HEK293T (cell line): ENCODE measurements around the gene RDH13.

Experiments
- CTCF ChIA-PET: fragments of 350-600 bp; formaldehyde crosslinking; extraction: SDS; loops from one replicate; lab custom pipeline; 2021; ENCODE audit warnings: antibody characterized with exemption, inconsistent platforms; lab: Yijun Ruan, JAX
- POLR2A ChIA-PET: fragments of 350-600 bp; formaldehyde crosslinking; extraction: SDS; loops from one replicate; lab custom pipeline; 2020; ENCODE audit warnings: antibody characterized with exemption, inconsistent platforms; lab: Yijun Ruan, JAX
- DNase-seq: peaks from one replicate; pipeline ENCODE4 v3.0.0; 2012; ENCODE audit warnings: mixed read lengths; ENCODE audit errors: extremely low spot score
- ARNT ChIP-seq: fragments of 450-650 bp; IDR thresholded peaks from 2 replicates; pipeline ENCODE4 v1.6.1; 2017; ENCODE audit warnings: mild to moderate bottlenecking
- BHLHE40 ChIP-seq: fragments of 450-650 bp; IDR thresholded peaks from 2 replicates; pipeline ENCODE4 v1.6.1; 2016; ENCODE audit warnings: mild to moderate bottlenecking, moderate library complexity, borderline replicate concordance
- CTBP1 ChIP-seq: fragments of 450-650 bp; IDR thresholded peaks from 2 replicates; pipeline ENCODE4 v1.6.1; 2016; ENCODE audit warnings: borderline replicate concordance
- ELF4 ChIP-seq: fragments of 450-650 bp; IDR thresholded peaks from 2 replicates; pipeline ENCODE4 v1.6.1; 2017; ENCODE audit warnings: antibody characterized with exemption
- FOXA1 ChIP-seq: fragments of 450-650 bp; IDR thresholded peaks from 2 replicates; pipeline ENCODE4 v1.6.1; 2016; ENCODE audit warnings: mild to moderate bottlenecking
- FOXK2 ChIP-seq: fragments of 450-650 bp; IDR thresholded peaks from 2 replicates; pipeline ENCODE4 v1.6.1; 2016; ENCODE audit warnings: mild to moderate bottlenecking
- FOXM1 ChIP-seq: fragments of 450-650 bp; IDR thresholded peaks from 2 replicates; pipeline ENCODE4 v1.6.1; 2017; ENCODE audit warnings: mild to moderate bottlenecking, borderline replicate concordance
- HDGF ChIP-seq: fragments of 450-650 bp; IDR thresholded peaks from 2 replicates; pipeline ENCODE4 v1.6.1; 2017; ENCODE audit warnings: antibody characterized with exemption, borderline replicate concordance
- L3MBTL2 ChIP-seq: fragments of 450-650 bp; conservative IDR thresholded peaks from 2 replicates; pipeline ENCODE4 v1.6.1; 2016; ENCODE audit warnings: mild to moderate bottlenecking
- LEF1 ChIP-seq: fragments of 450-650 bp; IDR thresholded peaks from 2 replicates; pipeline ENCODE4 v1.6.1; 2017; ENCODE audit warnings: mild to moderate bottlenecking, borderline replicate concordance
- NFRKB ChIP-seq: fragments of 450-650 bp; IDR thresholded peaks from 2 replicates; pipeline ENCODE4 v1.6.1; 2016; ENCODE audit warnings: mild to moderate bottlenecking, moderate library complexity
- PKNOX1 ChIP-seq: fragments of 450-650 bp; IDR thresholded peaks from 2 replicates; pipeline ENCODE4 v1.6.1; 2016
- SP1 ChIP-seq: fragments of 450-650 bp; IDR thresholded peaks from 2 replicates; pipeline ENCODE4 v1.6.1; 2017
- SUZ12 ChIP-seq: fragments of 450-650 bp; IDR thresholded peaks from 2 replicates; pipeline ENCODE4 v1.6.1; 2016; ENCODE audit warnings: mild to moderate bottlenecking
- TARDBP ChIP-seq: fragments of 450-650 bp; IDR thresholded peaks from 2 replicates; pipeline ENCODE4 v1.6.1; 2016
- ZNF384 ChIP-seq: fragments of 450-650 bp; IDR thresholded peaks from 2 replicates; pipeline ENCODE4 v1.6.1; 2016

RDH13 gene

DNA sequence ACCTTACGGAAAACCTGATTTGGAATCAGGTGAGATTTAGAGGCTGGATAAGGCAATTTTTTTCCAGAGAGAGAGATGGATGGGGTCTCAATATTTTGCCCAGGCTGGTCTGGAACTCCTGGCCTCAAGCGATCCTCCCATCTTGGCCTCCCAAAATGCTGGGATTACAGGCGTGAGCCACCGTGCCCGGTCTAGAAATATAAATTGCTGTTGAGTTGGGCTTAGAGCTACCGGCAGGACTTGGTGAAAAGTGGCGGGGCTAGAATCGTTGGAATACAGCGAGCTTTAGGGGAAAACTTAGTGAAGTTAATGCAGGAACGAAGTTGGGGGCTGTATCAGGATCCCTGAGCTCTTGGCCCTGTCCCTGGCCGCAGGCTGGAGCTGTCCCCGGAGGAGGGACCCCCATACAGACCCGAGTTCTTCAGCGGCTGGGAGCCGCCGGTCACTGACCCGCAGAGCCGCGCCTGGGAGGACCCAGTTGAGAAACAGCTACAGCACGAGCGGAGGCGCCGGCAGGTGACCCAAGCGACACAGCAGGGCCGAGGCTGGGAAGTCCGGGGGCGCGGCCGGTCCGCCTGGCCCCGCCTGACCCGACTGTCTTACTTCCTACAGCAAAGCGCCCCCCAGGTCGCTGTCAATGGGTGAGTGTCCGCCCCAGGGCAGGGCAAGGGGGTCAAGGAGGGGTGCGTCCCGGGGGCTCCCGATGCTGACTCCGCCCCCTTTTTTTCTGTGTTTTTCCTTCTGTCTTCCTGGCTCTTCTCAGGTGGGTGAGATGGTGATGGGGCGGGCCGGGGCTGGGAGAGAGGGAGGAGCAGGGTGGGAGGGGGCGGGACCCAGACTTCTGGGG lies 20.3 kb upstream of the RDH13 start:
- no peak for DNase-seq
- ChIA-PET CTCF (no interaction called here), POLR2A (interaction anchor here (1.0 kb wide), 1 partner anchor 35 kb away, joined by 4 read pairs; the partner anchor contains the start of gene PPP1R12C)
- TF ChIP-seq HDGF = no peak
- no peak for TF ChIP-seq FOXK2
- no peak for TF ChIP-seq ELF4
- no peak for TF ChIP-seq SUZ12
- TF ChIP-seq CTBP1 = no peak
- no peak for TF ChIP-seq FOXM1
- no peak for TF ChIP-seq ZNF384
- TF ChIP-seq BHLHE40 = no peak
- TF ChIP-seq SP1 = no peak

GRCh38 chr19:55082020-55082851 lies 19.3 kb upstream of the RDH13 start:
- ChIA-PET POLR2A (no interaction called here), CTCF (no interaction called here)
- no peak for TF ChIP-seq SUZ12
- TF ChIP-seq PKNOX1 = peak; percentile 56
- DNase-seq = no peak

- CTCF ChIA-PET = no interaction called here
- no peak for DNase-seq
- TF ChIP-seq SP1 (no peak), NFRKB (no peak)
- POLR2A ChIA-PET = no interaction called here
These were observed 18.7 kb upstream of the RDH13 start for GRCh38 chr19:55081770-55082019.

DNA sequence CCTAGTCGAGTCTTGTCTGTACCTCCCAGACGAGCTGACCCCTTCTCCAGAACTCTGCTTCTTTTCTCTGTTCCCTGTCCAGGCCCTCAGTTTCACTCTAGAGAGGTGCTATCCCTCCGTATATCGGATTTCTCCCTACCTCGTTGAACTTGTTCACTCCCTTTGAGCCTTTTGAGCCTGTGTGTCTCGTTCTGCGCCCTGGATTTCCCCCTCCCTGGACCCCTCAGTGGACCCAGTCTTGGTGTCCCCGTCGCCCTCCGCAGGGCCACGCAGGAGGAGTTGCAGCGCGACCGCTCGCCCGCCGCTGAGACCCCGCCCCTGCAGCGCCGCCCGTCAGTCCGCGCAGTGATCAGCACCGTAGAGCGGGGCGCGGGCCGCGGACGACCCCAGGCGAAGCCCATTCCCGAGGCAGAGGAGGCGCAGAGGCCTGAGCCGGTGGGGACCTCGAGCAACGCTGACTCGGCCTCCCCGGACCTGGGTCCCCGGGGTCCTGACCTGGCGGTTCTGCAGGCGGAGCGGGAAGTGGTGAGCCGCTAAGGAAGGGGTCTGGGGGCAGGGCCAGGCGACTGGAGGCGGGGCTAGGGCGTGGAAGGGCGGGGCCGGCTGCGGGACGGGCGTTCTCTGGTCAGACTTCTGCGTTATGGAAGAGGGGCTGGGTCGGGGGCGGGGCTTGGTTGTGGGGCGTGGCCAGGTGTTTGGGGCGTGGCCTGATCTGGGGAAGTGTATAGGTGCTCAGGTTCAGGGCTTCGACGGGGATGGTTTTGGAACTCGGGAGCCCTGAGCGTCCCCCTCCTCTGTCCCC lies 18.2 kb upstream of the RDH13 start:
- DNase-seq = peak; percentile 82
- ChIA-PET POLR2A (interaction anchor here (0.6 to 2.2 kb wide), 7 partner anchors 8 to 469 kb away, joined by 3 to 16 read pairs (median 3); partner anchors contain the start of genes PPP1R12C and RDH13), CTCF (no interaction called here)
- no peak for TF ChIP-seq L3MBTL2
- TF ChIP-seq ZNF384 = no peak
- TF ChIP-seq PKNOX1 = no peak
- no peak for TF ChIP-seq ELF4
- TF ChIP-seq FOXM1 = no peak
- no peak for TF ChIP-seq TARDBP
- no peak for TF ChIP-seq SP1
- no peak for TF ChIP-seq SUZ12
- TF ChIP-seq BHLHE40 = no peak
- TF ChIP-seq ARNT = no peak
- TF ChIP-seq NFRKB = no peak
- TF ChIP-seq CTBP1 = no peak
- TF ChIP-seq LEF1 = no peak
- no peak for TF ChIP-seq HDGF
- TF ChIP-seq FOXA1 = no peak
- no peak for TF ChIP-seq FOXK2

- DNase-seq = peak; percentile 93
- POLR2A ChIA-PET = interaction anchor here (0.6 to 2.2 kb wide), 8 partner anchors 9 to 470 kb away, joined by 3 to 16 read pairs (median 3); partner anchors contain the start of genes PPP1R12C and RDH13
- no peak for TF ChIP-seq LEF1
- peak; percentile 84 for TF ChIP-seq L3MBTL2
- TF ChIP-seq PKNOX1 = peak; percentile 98
- CTCF ChIA-PET = interaction anchor here (0.5 to 1.5 kb wide), 2 partner anchors 8 to 9 kb away, joined by 3 read pairs; no protein-coding TSS in a partner anchor
These were observed 17.4 kb upstream of the RDH13 start for GRCh38 chr19:55080121-55080967.
